Measurements from ENCODE around the gene POLR2J.
"Not testable (repeated sequence)": the region's sequence is repeated elsewhere in the genome, so short reads cannot be mapped to it uniquely, and the experiment has no call there.

POLR2J gene

GRCh38 chr7:102494473-102495149 lies 15.9 kb upstream of the POLR2J start:
- DNase-seq: not testable (repeated sequence)

- not testable (repeated sequence) for DNase-seq
These were observed 15.3 kb upstream of the POLR2J start for GRCh38 chr7:102494026-102494425.

- DNase-seq: not testable (repeated sequence)
These were observed 14.7 kb upstream of the POLR2J start for GRCh38 chr7:102493220-102493935.

- not testable (repeated sequence) for DNase-seq
These were observed 11.9 kb upstream of the POLR2J start for GRCh38 chr7:102490529-102491075.

- not testable (repeated sequence) for DNase-seq
These were observed 5.6 kb upstream of the POLR2J start for GRCh38 chr7:102484317-102484716.

- DNase-seq: not testable (repeated sequence)
These were observed 3.2 kb upstream of the POLR2J start for GRCh38 chr7:102481962-102482361.

- DNase-seq: not testable (repeated sequence)
These were observed 1.4 kb upstream of the POLR2J start for GRCh38 chr7:102479982-102480637.

GRCh38 chr7:102479209-102479584 lies 475 bp upstream of the POLR2J start:
- not testable (repeated sequence) for DNase-seq

- DNase-seq: not testable (repeated sequence)
These were observed 3.8 kb downstream of the POLR2J start for GRCh38 chr7:102474736-102475435.

GRCh38 chr7:102474116-102474515 lies 4.6 kb downstream of the POLR2J start:
- DNase-seq: not testable (repeated sequence)

GRCh38 chr7:102473271-102473991 lies 5.3 kb downstream of the POLR2J start:
- no peak for DNase-seq

- no peak for DNase-seq
These were observed 6.3 kb downstream of the POLR2J start for GRCh38 chr7:102472126-102473041.

GRCh38 chr7:102471791-102472125 lies 7.0 kb downstream of the POLR2J start:
- DNase-seq: no peak

GRCh38 chr7:102469972-102470825 lies 8.5 kb downstream of the POLR2J start:
- no peak for DNase-seq

- no peak for DNase-seq
These were observed 9.3 kb downstream of the POLR2J start for GRCh38 chr7:102469351-102469971.

GRCh38 chr7:102468478-102469350 lies 10.0 kb downstream of the POLR2J start:
- no peak for DNase-seq

GRCh38 chr7:102467581-102468477 lies 10.9 kb downstream of the POLR2J start:
- no peak for DNase-seq

- no peak for DNase-seq
These were observed 12.6 kb downstream of the POLR2J start for GRCh38 chr7:102466097-102466496.
